ENCODE measurements around the gene FIGNL2.

The FIGNL2 gene

GRCh38 chr12:51867796-51868428 is 19.4 kb upstream of the FIGNL2 start:
- Histone ChIP-seq H3K4me2 (ENCODE audit: low read length) (no peak overlapping the region), H4K20me1 (ENCODE audit: insufficient read depth, low read length) (no peaks in the 10 kb centered on the region), H3K9me3 (ENCODE audit: insufficient read depth, low read length) (no peaks in the 10 kb centered on the region), H3K4me3 (ENCODE audit: low read length) (no peak overlapping the region), H3K27ac (ENCODE audit: low read length) (no peak overlapping the region), H3K79me2 (ENCODE audit: low read length) (no peaks in the 10 kb centered on the region), H3K27me3 (ENCODE audit: low read depth, low read length) (peaks cover 10% of the 10 kb centered on the region), H3K4me1 (ENCODE audit: low read length) (no peaks in the 10 kb centered on the region), H2AFZ (ENCODE audit: low read depth, low read length) (no peak overlapping the region), H3K9ac (ENCODE audit: low read length) (no peak overlapping the region), H3K36me3 (replicated peaks; ENCODE audit: low read depth, low read length) (no peaks in the 10 kb centered on the region)
- TF ChIP-seq, protein P1, sequence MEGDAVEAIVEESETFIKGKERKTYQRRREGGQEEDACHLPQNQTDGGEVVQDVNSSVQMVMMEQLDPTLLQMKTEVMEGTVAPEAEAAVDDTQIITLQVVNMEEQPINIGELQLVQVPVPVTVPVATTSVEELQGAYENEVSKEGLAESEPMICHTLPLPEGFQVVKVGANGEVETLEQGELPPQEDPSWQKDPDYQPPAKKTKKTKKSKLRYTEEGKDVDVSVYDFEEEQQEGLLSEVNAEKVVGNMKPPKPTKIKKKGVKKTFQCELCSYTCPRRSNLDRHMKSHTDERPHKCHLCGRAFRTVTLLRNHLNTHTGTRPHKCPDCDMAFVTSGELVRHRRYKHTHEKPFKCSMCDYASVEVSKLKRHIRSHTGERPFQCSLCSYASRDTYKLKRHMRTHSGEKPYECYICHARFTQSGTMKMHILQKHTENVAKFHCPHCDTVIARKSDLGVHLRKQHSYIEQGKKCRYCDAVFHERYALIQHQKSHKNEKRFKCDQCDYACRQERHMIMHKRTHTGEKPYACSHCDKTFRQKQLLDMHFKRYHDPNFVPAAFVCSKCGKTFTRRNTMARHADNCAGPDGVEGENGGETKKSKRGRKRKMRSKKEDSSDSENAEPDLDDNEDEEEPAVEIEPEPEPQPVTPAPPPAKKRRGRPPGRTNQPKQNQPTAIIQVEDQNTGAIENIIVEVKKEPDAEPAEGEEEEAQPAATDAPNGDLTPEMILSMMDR (IDR thresholded peaks at IDR 0.05; ENCODE audit: low read depth, low read length) = no peak
- no peak for TF ChIP-seq EZH2phosphoT487 (IDR thresholded peaks at IDR 0.05; ENCODE audit: low read depth)

- Histone ChIP-seq H3K9ac (ENCODE audit: low read length) (no peak overlapping the region), H3K27ac (ENCODE audit: low read length) (no peak overlapping the region), H3K4me3 (ENCODE audit: low read length) (no peak overlapping the region), H3K27me3 (ENCODE audit: low read depth, low read length) (peaks cover 12% of the 10 kb centered on the region), H3K36me3 (replicated peaks; ENCODE audit: low read depth, low read length) (no peaks in the 10 kb centered on the region), H3K4me2 (ENCODE audit: low read length) (no peak overlapping the region), H3K4me1 (ENCODE audit: low read length) (no peaks in the 10 kb centered on the region), H3K79me2 (ENCODE audit: low read length) (no peaks in the 10 kb centered on the region), H2AFZ (ENCODE audit: low read depth, low read length) (no peak overlapping the region), H3K9me3 (ENCODE audit: insufficient read depth, low read length) (no peaks in the 10 kb centered on the region), H4K20me1 (ENCODE audit: insufficient read depth, low read length) (no peaks in the 10 kb centered on the region)
- TF ChIP-seq EZH2phosphoT487 (IDR thresholded peaks at IDR 0.05; ENCODE audit: low read depth) = no peak
- TF ChIP-seq, protein P1 (IDR thresholded peaks at IDR 0.05; ENCODE audit: low read depth, low read length) = no peak
Measured at GRCh38 chr12:51867371-51867770, 18.9 kb upstream of the FIGNL2 start.

GRCh38 chr12:51866762-51867161 is 18.2 kb upstream of the FIGNL2 start:
- Histone ChIP-seq H3K27ac (ENCODE audit: low read length) (no peak overlapping the region), H3K27me3 (ENCODE audit: low read depth, low read length) (peaks cover 17% of the 10 kb centered on the region), H3K79me2 (ENCODE audit: low read length) (no peaks in the 10 kb centered on the region), H3K36me3 (replicated peaks; ENCODE audit: low read depth, low read length) (no peaks in the 10 kb centered on the region), H3K4me3 (ENCODE audit: low read length) (no peak overlapping the region), H4K20me1 (ENCODE audit: insufficient read depth, low read length) (no peaks in the 10 kb centered on the region), H2AFZ (ENCODE audit: low read depth, low read length) (no peak overlapping the region), H3K9me3 (ENCODE audit: insufficient read depth, low read length) (no peaks in the 10 kb centered on the region), H3K9ac (ENCODE audit: low read length) (no peak overlapping the region), H3K4me1 (ENCODE audit: low read length) (no peaks in the 10 kb centered on the region), H3K4me2 (ENCODE audit: low read length) (no peak overlapping the region)
- TF ChIP-seq EZH2phosphoT487 (IDR thresholded peaks at IDR 0.05; ENCODE audit: low read depth) = no peak
- TF ChIP-seq, protein P1 (IDR thresholded peaks at IDR 0.05; ENCODE audit: low read depth, low read length) = no peak

GRCh38 chr12:51866324-51866723 is 17.8 kb upstream of the FIGNL2 start:
- no peaks in the 10 kb centered on the region for H3K4me1 ChIP-seq (ENCODE audit: low read length)
- no peaks in the 10 kb centered on the region for H3K36me3 ChIP-seq (replicated peaks; ENCODE audit: low read depth, low read length)
- H3K9ac ChIP-seq (ENCODE audit: low read length) = no peak overlapping the region
- no peak overlapping the region for H2AFZ ChIP-seq (ENCODE audit: low read depth, low read length)
- H3K27me3 ChIP-seq (ENCODE audit: low read depth, low read length) = peaks cover 19% of the 10 kb centered on the region
- no peak for TF ChIP-seq EZH2phosphoT487 (IDR thresholded peaks at IDR 0.05; ENCODE audit: low read depth)
- no peaks in the 10 kb centered on the region for H3K79me2 ChIP-seq (ENCODE audit: low read length)
- no peak overlapping the region for H3K4me3 ChIP-seq (ENCODE audit: low read length)
- H4K20me1 ChIP-seq (ENCODE audit: insufficient read depth, low read length) = no peaks in the 10 kb centered on the region
- no peak overlapping the region for H3K4me2 ChIP-seq (ENCODE audit: low read length)
- no peaks in the 10 kb centered on the region for H3K9me3 ChIP-seq (ENCODE audit: insufficient read depth, low read length)
- H3K27ac ChIP-seq (ENCODE audit: low read length) = no peak overlapping the region
